HEK293 (cell line): ENCODE results near the gene KCNAB1.

Experiments used
- CTCF ChIA-PET: fragments of 350-600 bp; formaldehyde crosslinking; extraction: SDS; loops from one replicate; lab custom pipeline; 2021; ENCODE audit warnings: antibody characterized with exemption; lab: Yijun Ruan, JAX
- POLR2A ChIA-PET: fragments of 300-600 bp; formaldehyde crosslinking; extraction: SDS; loops from one replicate; lab custom pipeline; 2020; ENCODE audit warnings: antibody characterized with exemption, inconsistent platforms; lab: Yijun Ruan, JAX
- H3K27ac ChIP-seq: fragments of 200-500 bp; sonication (Bioruptor generic); 2 replicates; pipeline ENCODE4 v1.5.1; 2014; ENCODE audit warnings: low read depth, low read length, control low read depth, inconsistent platforms; ENCODE audit errors: extremely low read depth
- H3K36me3 ChIP-seq, 2 experiments: fragments of 200-500 bp in 1 of 2; sonication (Bioruptor generic) in 1 of 2; 1 replicate in 1 of 2; 2 replicates in 1 of 2; pipeline ENCODE4 v1.5.1; 2014 to 2017; ENCODE audit warnings: inconsistent platforms in 2 of 2, low read length in 2 of 2; ENCODE audit not compliant: control insufficient read depth in 2 of 2, insufficient read depth in 1 of 2
- H3K4me1 ChIP-seq: fragments of 200-500 bp; sonication (Bioruptor generic); 2 replicates; pipeline ENCODE4 v1.5.1; 2014; ENCODE audit warnings: mild to moderate bottlenecking, low read length, inconsistent platforms; ENCODE audit not compliant: control insufficient read depth, insufficient read depth
- H3K4me3 ChIP-seq: 2 replicates; pipeline ENCODE4 v1.5.1; 2011; ENCODE audit warnings: low read depth, mild to moderate bottlenecking, control low read depth, low read length, moderate library complexity
- H3K9me3 ChIP-seq: fragments of 200-500 bp; sonication (Bioruptor generic); 2 replicates; pipeline ENCODE4 v1.5.1; 2014; ENCODE audit warnings: low read depth, low read length, inconsistent platforms; ENCODE audit not compliant: control insufficient read depth, insufficient read depth
- KLF10 ChIP-seq: fragments of 450-650 bp; IDR thresholded peaks from 2 replicates; pipeline ENCODE4 v1.5.1; 2018; ENCODE audit warnings: missing biosample characterization, mild to moderate bottlenecking, missing genetic modification characterization
- ZNF112 ChIP-seq: fragments of 450-650 bp; formaldehyde crosslinking; IDR thresholded peaks from 2 replicates; pipeline ENCODE4 v1.5.0; 2017; ENCODE audit warnings: missing biosample characterization, missing genetic modification characterization
- ZNF335 ChIP-seq: fragments of 450-650 bp; formaldehyde crosslinking; conservative IDR thresholded peaks from 2 replicates; pipeline ENCODE4 v1.5.1; 2016; ENCODE audit warnings: missing biosample characterization, missing genetic modification characterization
- ZNF548 ChIP-seq: fragments of 450-650 bp; formaldehyde crosslinking; IDR thresholded peaks from 2 replicates; pipeline ENCODE4 v1.5.1; 2016; ENCODE audit warnings: missing biosample characterization, missing genetic modification characterization
- ZNF585B ChIP-seq: fragments of 450-650 bp; formaldehyde crosslinking; IDR thresholded peaks from 2 replicates; pipeline ENCODE4 v1.5.1; 2016; ENCODE audit warnings: missing biosample characterization, missing genetic modification characterization
- ZNF768 ChIP-seq: fragments of 450-650 bp; formaldehyde crosslinking; IDR thresholded peaks from 2 replicates; pipeline ENCODE4 v1.5.1; 2018; ENCODE audit warnings: missing biosample characterization, mild to moderate bottlenecking, missing genetic modification characterization
- ZNF837 ChIP-seq: fragments of 450-650 bp; formaldehyde crosslinking; IDR thresholded peaks from 2 replicates; pipeline ENCODE4 v1.5.1; 2016; ENCODE audit warnings: missing biosample characterization, missing genetic modification characterization
- TF ChIP-seq, protein P1 (sequence below): fragments of 450-650 bp; IDR thresholded peaks from 2 replicates; pipeline ENCODE4 v1.5.1; 2018; ENCODE audit warnings: missing biosample characterization, mild to moderate bottlenecking, missing genetic modification characterization
- TF ChIP-seq, protein P2 (sequence below): fragments of 450-650 bp; formaldehyde crosslinking; optimal IDR thresholded peaks from 2 replicates; pipeline ENCODE3; 2016; ENCODE audit warnings: missing biosample characterization, mild to moderate bottlenecking, missing genetic modification characterization
- TF ChIP-seq, protein P3 (sequence below): fragments of 450-650 bp; formaldehyde crosslinking; IDR thresholded peaks from 2 replicates; pipeline ENCODE4 v1.5.1; 2016; ENCODE audit warnings: missing biosample characterization, missing genetic modification characterization
- TF ChIP-seq, protein P4 (sequence below): fragments of 450-650 bp; formaldehyde crosslinking; IDR thresholded peaks from 2 replicates; pipeline ENCODE4 v1.5.1; 2016; ENCODE audit warnings: missing biosample characterization, missing genetic modification characterization
- TF ChIP-seq, protein P5 (sequence below): fragments of 450-650 bp; formaldehyde crosslinking; IDR thresholded peaks from 2 replicates; pipeline ENCODE4 v1.5.1; 2016; ENCODE audit warnings: missing biosample characterization, missing genetic modification characterization, low read depth
- TF ChIP-seq, protein P6 (sequence below): fragments of 450-650 bp; formaldehyde crosslinking; IDR thresholded peaks from 2 replicates; pipeline ENCODE4 v1.5.1; 2016; ENCODE audit warnings: missing biosample characterization, missing genetic modification characterization

KCNAB1 gene

DNA sequence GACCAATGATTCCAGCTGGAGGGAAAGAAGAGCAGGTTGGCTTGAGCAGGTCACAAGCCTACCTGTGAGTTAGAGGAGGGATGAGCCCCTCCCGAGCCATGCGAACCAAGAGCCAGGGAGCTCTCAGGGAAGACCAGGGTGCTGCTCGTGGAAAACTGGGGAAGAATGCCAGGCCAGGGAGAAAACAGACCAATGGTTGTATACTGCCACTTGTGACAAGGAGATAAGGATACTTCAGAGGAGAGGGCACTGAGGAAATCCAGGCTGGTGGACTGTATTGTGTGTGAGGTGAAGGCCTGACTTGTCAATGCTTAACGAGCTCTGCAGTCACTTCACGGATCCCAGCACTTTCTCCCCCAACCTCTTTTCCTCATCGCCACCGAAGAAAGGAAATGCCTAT is 256.9 kb downstream of the KCNAB1 start (continued):
- TF ChIP-seq, protein P1, sequence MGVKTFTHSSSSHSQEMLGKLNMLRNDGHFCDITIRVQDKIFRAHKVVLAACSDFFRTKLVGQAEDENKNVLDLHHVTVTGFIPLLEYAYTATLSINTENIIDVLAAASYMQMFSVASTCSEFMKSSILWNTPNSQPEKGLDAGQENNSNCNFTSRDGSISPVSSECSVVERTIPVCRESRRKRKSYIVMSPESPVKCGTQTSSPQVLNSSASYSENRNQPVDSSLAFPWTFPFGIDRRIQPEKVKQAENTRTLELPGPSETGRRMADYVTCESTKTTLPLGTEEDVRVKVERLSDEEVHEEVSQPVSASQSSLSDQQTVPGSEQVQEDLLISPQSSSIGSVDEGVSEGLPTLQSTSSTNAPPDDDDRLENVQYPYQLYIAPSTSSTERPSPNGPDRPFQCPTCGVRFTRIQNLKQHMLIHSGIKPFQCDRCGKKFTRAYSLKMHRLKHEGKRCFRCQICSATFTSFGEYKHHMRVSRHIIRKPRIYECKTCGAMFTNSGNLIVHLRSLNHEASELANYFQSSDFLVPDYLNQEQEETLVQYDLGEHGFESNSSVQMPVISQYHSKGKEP (tag by site-specific recombination): no peak
- no peak for TF ChIP-seq ZNF768 (tag by site-specific recombination)
- TF ChIP-seq KLF10 (tag by site-specific recombination): no peak
- TF ChIP-seq, protein P2, sequence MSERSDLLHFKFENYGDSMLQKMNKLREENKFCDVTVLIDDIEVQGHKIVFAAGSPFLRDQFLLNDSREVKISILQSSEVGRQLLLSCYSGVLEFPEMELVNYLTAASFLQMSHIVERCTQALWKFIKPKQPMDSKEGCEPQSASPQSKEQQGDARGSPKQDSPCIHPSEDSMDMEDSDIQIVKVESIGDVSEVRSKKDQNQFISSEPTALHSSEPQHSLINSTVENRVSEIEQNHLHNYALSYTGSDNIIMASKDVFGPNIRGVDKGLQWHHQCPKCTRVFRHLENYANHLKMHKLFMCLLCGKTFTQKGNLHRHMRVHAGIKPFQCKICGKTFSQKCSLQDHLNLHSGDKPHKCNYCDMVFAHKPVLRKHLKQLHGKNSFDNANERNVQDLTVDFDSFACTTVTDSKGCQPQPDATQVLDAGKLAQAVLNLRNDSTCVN (tag by site-specific recombination): no peak
- TF ChIP-seq ZNF112 (tag by site-specific recombination): no peak
- TF ChIP-seq ZNF548: no peak
- TF ChIP-seq, protein P3, sequence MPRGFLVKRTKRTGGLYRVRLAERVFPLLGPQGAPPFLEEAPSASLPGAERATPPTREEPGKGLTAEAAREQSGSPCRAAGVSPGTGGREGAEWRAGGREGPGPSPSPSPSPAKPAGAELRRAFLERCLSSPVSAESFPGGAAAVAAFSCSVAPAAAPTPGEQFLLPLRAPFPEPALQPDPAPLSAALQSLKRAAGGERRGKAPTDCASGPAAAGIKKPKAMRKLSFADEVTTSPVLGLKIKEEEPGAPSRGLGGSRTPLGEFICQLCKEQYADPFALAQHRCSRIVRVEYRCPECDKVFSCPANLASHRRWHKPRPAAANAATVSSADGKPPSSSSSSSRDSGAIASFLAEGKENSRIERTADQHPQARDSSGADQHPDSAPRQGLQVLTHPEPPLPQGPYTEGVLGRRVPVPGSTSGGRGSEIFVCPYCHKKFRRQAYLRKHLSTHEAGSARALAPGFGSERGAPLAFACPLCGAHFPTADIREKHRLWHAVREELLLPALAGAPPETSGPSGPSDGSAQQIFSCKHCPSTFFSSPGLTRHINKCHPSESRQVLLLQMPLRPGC (tag by site-specific recombination): no peak

DNA sequence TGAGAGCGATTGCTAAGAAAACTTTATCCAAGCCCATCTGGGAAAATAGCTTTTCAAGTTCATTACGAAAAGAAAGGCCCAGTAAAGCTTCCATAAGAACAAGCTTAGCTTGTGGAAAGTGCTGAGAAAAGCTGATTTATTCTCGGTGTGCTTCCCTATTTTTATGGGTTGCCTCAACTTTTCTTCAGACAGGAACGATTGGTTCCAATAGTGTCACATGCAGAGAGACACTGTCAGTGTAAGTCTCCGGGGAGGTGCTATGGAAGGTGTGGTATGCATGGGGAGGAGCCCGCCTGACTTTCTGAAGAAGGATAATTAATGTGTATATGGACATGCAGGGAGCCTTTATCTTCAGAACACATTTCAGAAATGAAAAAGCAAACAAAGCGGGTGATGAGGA is 257.3 kb downstream of the KCNAB1 start:
- H3K4me1 ChIP-seq: no peaks in the 10 kb centered on the region
- H3K27ac ChIP-seq: no peak overlapping the region
- TF ChIP-seq ZNF335 (tag by site-specific recombination) (no peak), ZNF837 (tag by site-specific recombination) (no peak), ZNF585B (tag by site-specific recombination) (no peak)
- TF ChIP-seq, protein P4, sequence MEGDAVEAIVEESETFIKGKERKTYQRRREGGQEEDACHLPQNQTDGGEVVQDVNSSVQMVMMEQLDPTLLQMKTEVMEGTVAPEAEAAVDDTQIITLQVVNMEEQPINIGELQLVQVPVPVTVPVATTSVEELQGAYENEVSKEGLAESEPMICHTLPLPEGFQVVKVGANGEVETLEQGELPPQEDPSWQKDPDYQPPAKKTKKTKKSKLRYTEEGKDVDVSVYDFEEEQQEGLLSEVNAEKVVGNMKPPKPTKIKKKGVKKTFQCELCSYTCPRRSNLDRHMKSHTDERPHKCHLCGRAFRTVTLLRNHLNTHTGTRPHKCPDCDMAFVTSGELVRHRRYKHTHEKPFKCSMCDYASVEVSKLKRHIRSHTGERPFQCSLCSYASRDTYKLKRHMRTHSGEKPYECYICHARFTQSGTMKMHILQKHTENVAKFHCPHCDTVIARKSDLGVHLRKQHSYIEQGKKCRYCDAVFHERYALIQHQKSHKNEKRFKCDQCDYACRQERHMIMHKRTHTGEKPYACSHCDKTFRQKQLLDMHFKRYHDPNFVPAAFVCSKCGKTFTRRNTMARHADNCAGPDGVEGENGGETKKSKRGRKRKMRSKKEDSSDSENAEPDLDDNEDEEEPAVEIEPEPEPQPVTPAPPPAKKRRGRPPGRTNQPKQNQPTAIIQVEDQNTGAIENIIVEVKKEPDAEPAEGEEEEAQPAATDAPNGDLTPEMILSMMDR: no peak
- TF ChIP-seq, protein P5, sequence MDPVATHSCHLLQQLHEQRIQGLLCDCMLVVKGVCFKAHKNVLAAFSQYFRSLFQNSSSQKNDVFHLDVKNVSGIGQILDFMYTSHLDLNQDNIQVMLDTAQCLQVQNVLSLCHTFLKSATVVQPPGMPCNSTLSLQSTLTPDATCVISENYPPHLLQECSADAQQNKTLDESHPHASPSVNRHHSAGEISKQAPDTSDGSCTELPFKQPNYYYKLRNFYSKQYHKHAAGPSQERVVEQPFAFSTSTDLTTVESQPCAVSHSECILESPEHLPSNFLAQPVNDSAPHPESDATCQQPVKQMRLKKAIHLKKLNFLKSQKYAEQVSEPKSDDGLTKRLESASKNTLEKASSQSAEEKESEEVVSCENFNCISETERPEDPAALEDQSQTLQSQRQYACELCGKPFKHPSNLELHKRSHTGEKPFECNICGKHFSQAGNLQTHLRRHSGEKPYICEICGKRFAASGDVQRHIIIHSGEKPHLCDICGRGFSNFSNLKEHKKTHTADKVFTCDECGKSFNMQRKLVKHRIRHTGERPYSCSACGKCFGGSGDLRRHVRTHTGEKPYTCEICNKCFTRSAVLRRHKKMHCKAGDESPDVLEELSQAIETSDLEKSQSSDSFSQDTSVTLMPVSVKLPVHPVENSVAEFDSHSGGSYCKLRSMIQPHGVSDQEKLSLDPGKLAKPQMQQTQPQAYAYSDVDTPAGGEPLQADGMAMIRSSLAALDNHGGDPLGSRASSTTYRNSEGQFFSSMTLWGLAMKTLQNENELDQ (tag by site-specific recombination): no peak
- TF ChIP-seq, protein P6, sequence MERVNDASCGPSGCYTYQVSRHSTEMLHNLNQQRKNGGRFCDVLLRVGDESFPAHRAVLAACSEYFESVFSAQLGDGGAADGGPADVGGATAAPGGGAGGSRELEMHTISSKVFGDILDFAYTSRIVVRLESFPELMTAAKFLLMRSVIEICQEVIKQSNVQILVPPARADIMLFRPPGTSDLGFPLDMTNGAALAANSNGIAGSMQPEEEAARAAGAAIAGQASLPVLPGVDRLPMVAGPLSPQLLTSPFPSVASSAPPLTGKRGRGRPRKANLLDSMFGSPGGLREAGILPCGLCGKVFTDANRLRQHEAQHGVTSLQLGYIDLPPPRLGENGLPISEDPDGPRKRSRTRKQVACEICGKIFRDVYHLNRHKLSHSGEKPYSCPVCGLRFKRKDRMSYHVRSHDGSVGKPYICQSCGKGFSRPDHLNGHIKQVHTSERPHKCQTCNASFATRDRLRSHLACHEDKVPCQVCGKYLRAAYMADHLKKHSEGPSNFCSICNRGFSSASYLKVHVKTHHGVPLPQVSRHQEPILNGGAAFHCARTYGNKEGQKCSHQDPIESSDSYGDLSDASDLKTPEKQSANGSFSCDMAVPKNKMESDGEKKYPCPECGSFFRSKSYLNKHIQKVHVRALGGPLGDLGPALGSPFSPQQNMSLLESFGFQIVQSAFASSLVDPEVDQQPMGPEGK (tag by site-specific recombination): no peak
- CTCF ChIA-PET: interaction anchor here (2.0 kb wide), 1 partner anchor 226 kb away, joined by 8 read pairs; no protein-coding TSS in a partner anchor
- H3K9me3 ChIP-seq: no peaks in the 10 kb centered on the region
- H3K4me3 ChIP-seq: no peak overlapping the region
- POLR2A ChIA-PET: no interaction called here
- H3K36me3 ChIP-seq: no peaks in the 10 kb centered on the region
